Upper lobe of left lung (tissue), 6 donors: ENCODE measurements around the gene KLHL25. TPM values are rescaled to one million over a fixed set of nuclear protein-coding genes. Genes with fewer than 3 reads are reported as not detected.

Source experiments
- ATAC-seq, 2 donors: fragments of 200-7000 bp; cut with Tn5 transposase; one replicate each; pipeline ENCODE4 v1.9.1; 2022; ENCODE audit warnings: mild to moderate bottlenecking in 2 of 2, moderate library complexity in 2 of 2; ENCODE audit not compliant: low FRiP score in 2 of 2
- DNase-seq, 2 donors: peaks; one replicate each; pipeline ENCODE4 v3.0.0-alpha.2; 2019 to 2020
- H3K27ac ChIP-seq, 4 donors: fragments of 200-600 bp; sonication (generic); one replicate each; pipeline ENCODE4 v1.5.1; 2016 to 2019
- H3K27me3 ChIP-seq, 4 donors: fragments of 200-600 bp; sonication (generic); one replicate each; pipeline ENCODE4 v1.5.1; 2017 to 2019
- H3K36me3 ChIP-seq, 4 donors: fragments of 200-600 bp; sonication (generic); one replicate each; pipeline ENCODE4 v1.5.1; 2016 to 2019
- H3K4me1 ChIP-seq, 4 donors: fragments of 200-600 bp; sonication (generic); one replicate each; pipeline ENCODE4 v1.5.1; 2018 to 2019
- H3K4me3 ChIP-seq, 4 donors: fragments of 200-600 bp; sonication (generic); one replicate each; pipeline ENCODE4 v1.5.1; 2017 to 2019; ENCODE audit warnings: mild to moderate bottlenecking in 2 of 4, moderate library complexity in 1 of 4
- H3K9me3 ChIP-seq, 4 donors: fragments of 200-600 bp; sonication (generic); one replicate each; pipeline ENCODE4 v1.5.1; 2018 to 2019
- EP300 ChIP-seq, 4 donors: sonication (generic); formaldehyde crosslinking; IDR thresholded peaks; one replicate each; pipeline ENCODE4 v1.5.1; 2017; ENCODE audit warnings: antibody characterized with exemption in 4 of 4, control low read depth in 2 of 4
- POLR2A ChIP-seq, 4 donors: fragments of 450-650 bp; IDR thresholded peaks; one replicate each; pipeline ENCODE4 v1.5.1; 2016 to 2017; ENCODE audit warnings: antibody characterized with exemption in 4 of 4, mild to moderate bottlenecking in 2 of 4
- POLR2AphosphoS5 ChIP-seq, 2 donors: sonication (generic); formaldehyde crosslinking; IDR thresholded peaks; one replicate each; pipeline ENCODE4 v1.5.1; 2017; ENCODE audit warnings: antibody characterized with exemption in 2 of 2
- WGBS, 2 donors: methylation state at CpG; one replicate each; pipeline ENCODE4 v1.1.5; 2017 to 2018; 5-methylcytosine and 5-hydroxymethylcytosine counted together
- total RNA-seq, 6 donors: library from RNA; depleted of rRNA in 4 of 6; stranded (reverse); fragments of >200 nt in 4 of 6; gene quantifications; one replicate each; pipeline versions ENCODE4 v1.1.0 to v1.2.1, GENCODE V29; 2016 to 2021
- TF ChIP-seq, protein P1 (sequence below), 6 experiments: fragments of 450-650 bp in 4 of 6; fragments of 200-600 bp in 2 of 6; sonication (generic) in 2 of 6; IDR thresholded peaks; one replicate each; pipeline ENCODE4 v1.5.1; 2016 to 2019; ENCODE audit warnings: antibody characterized with exemption in 6 of 6
- donor health status: DM: no; HTN: no; CAD: no; lungs with moderate emphysema.
- donor health status: DM: no; HTN: yes; CAD: no; lungs with severe emphysema.

KLHL25 gene
- total RNA-seq, 6 donors from 2014 or later: 3.0 to 24.1 (median 5.6) TPM

DNA sequence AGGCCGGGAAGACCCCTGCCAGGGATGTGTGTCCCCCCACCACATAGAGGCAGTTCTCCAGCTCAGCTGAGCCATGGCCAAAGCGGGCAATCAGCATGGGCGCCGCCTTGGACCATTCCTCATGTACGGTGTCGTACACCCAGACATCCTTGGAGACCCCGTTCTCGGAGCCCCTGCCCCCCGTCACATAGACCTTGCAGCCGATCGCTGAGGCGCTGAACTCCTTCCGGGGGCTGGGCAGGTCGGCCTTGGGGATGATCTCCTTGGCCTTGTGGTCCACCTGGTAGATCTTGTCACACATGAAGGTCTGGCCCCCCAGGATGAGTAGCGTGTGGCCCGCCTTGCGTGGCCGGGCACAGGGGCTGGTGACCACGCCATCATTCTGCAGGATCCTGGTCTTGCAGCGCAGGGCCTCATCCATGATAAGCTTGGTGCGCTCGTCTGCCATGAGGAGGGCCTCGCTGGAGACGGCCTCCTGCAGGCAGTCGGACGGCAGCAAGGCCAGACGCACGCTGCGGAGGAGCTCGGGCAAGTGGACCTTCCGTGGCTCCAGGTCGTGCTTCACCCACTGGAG lies 26.0 kb downstream of the KLHL25 start:
- Histone ChIP-seq H3K27ac (no peak overlapping the region), H3K9me3 (no peaks in the 10 kb centered on the region), H3K4me3 (no peak overlapping the region), H3K36me3 (peaks cover 0 to 11% (median 0%) of the 10 kb centered on the region in 4 donors), H3K4me1 (peaks cover 7 to 22% (median 17%) of the 10 kb centered on the region in 4 donors), H3K27me3 (no peaks in the 10 kb centered on the region)
- 95% methylated on average over 21 of the region's 32 CpGs; no CpG with 5 or more reads in 1 of the 2 donors for WGBS, 2 donors
- ATAC-seq (no peak), DNase-seq (peak in 1 of 2 donors; percentile 65)
- no peak for TF ChIP-seq POLR2AphosphoS5 (IDR thresholded peaks at IDR 0.05)
- no peak for TF ChIP-seq POLR2A (IDR thresholded peaks at IDR 0.05)
- TF ChIP-seq, protein P1, sequence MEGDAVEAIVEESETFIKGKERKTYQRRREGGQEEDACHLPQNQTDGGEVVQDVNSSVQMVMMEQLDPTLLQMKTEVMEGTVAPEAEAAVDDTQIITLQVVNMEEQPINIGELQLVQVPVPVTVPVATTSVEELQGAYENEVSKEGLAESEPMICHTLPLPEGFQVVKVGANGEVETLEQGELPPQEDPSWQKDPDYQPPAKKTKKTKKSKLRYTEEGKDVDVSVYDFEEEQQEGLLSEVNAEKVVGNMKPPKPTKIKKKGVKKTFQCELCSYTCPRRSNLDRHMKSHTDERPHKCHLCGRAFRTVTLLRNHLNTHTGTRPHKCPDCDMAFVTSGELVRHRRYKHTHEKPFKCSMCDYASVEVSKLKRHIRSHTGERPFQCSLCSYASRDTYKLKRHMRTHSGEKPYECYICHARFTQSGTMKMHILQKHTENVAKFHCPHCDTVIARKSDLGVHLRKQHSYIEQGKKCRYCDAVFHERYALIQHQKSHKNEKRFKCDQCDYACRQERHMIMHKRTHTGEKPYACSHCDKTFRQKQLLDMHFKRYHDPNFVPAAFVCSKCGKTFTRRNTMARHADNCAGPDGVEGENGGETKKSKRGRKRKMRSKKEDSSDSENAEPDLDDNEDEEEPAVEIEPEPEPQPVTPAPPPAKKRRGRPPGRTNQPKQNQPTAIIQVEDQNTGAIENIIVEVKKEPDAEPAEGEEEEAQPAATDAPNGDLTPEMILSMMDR (IDR thresholded peaks at IDR 0.05): no peak
- no peak for TF ChIP-seq EP300 (IDR thresholded peaks at IDR 0.05)

DNA sequence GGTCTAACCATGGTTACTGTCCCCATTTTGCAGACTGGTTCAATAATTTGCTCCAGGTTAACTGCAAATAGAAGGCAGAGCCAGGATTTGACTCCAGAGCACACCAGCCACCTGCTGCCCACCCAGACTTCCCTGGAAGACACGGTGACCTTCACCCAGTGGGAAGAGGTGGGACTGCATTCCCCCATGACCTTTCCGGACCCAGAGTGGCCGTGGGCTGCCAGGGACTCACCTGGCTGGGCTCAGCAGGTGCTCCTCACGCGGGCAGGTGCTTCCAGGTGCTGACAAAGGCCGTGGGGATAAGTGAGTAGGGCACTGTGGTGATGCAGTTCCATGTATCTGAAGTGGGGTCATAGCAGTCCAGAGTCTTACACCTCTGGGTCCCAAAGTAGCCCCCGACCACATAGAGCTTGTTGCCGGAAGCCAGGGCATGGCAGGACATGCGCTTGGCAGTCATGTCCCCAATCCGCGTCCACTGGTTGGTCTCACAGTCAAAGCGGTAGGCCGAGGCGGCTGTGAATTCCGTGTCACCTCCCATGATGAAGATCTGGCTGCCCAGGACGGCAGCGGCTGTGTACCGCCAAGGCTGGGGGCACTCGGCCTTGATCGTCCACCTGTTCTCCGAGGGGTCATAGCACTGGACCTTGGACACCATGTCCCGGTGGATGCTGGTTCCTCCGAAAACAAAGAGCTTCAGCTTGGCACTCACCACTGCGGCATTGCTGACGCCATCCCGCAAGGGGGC lies 26.8 kb downstream of the KLHL25 start:
- ATAC-seq: no peak
- TF ChIP-seq, protein P1 (IDR thresholded peaks at IDR 0.05): no peak
- TF ChIP-seq EP300 (IDR thresholded peaks at IDR 0.05) (no peak), POLR2A (IDR thresholded peaks at IDR 0.05) (no peak), POLR2AphosphoS5 (IDR thresholded peaks at IDR 0.05) (no peak)
- H3K27ac ChIP-seq: no peak overlapping the region
- H3K4me3 ChIP-seq: no peak overlapping the region
- no peaks in the 10 kb centered on the region for H3K9me3 ChIP-seq
- H3K4me1 ChIP-seq: peaks cover 7 to 19% (median 15%) of the 10 kb centered on the region in 4 donors
- H3K36me3 ChIP-seq: peaks cover 0 to 11% (median 0%) of the 10 kb centered on the region in 4 donors
- H3K27me3 ChIP-seq: no peaks in the 10 kb centered on the region
- 93 to 97% methylated on average over 9 to 26 of the region's 26 CpGs for WGBS, 2 donors
- DNase-seq: peak in 1 of 2 donors; percentile 61

DNA sequence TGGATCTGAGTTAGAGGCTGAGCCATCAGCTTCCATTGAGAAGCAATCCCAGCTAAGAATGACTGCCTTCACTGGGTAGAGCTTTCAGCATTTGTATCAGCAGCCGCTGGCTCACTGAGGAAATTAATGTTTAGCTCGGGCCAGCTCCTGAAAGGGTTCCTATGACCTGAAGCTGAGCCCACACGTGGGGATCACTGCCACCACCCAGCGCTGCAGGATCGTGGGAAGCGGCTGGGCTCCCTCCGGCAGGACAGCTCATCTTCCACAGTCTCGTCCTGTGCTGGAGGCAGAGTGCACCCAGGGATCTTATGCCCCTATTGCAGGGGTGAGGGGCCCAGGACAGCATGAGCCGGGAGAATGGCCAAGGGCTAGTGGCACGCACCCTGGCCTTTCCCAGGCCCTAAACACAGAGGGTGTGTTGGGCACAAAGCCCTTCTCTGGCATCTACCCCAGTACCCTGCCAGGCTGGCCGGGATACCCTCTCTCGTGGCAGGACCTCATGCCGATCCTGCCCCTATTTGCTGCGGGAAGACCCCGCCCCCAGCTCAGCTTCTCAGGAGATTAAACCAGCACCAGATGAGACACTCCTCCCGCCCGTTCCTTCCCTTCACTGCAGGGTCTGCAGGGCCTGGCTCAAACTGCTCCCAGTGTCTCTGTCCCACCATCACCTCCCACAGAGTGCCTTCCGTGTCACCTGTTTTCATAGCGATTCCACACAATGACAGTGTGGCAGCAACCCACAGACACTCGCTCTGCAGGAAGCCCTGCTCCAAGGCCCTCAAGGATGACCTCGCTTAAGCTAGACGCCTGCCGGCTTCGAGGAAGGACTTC lies 28.5 kb downstream of the KLHL25 start:
- H3K27me3 ChIP-seq: no peaks in the 10 kb centered on the region
- H3K9me3 ChIP-seq: no peaks in the 10 kb centered on the region
- DNase-seq: peak in 1 of 2 donors; percentile 59
- ATAC-seq: no peak
- no peak overlapping the region for H3K4me3 ChIP-seq
- TF ChIP-seq, protein P1 (IDR thresholded peaks at IDR 0.05): no peak
- TF ChIP-seq EP300 (IDR thresholded peaks at IDR 0.05): no peak
- TF ChIP-seq POLR2AphosphoS5 (IDR thresholded peaks at IDR 0.05): no peak
- TF ChIP-seq POLR2A (IDR thresholded peaks at IDR 0.05): no peak
- peaks cover 0 to 11% (median 0%) of the 10 kb centered on the region in 4 donors for H3K36me3 ChIP-seq
- peaks cover 0 to 2% (median under 1%) of the 10 kb centered on the region in 4 donors for H3K4me1 ChIP-seq
- H3K27ac ChIP-seq: no peak overlapping the region
- WGBS, 2 donors: 94 to 95% methylated on average over 17 to 24 of the region's 24 CpGs

DNA sequence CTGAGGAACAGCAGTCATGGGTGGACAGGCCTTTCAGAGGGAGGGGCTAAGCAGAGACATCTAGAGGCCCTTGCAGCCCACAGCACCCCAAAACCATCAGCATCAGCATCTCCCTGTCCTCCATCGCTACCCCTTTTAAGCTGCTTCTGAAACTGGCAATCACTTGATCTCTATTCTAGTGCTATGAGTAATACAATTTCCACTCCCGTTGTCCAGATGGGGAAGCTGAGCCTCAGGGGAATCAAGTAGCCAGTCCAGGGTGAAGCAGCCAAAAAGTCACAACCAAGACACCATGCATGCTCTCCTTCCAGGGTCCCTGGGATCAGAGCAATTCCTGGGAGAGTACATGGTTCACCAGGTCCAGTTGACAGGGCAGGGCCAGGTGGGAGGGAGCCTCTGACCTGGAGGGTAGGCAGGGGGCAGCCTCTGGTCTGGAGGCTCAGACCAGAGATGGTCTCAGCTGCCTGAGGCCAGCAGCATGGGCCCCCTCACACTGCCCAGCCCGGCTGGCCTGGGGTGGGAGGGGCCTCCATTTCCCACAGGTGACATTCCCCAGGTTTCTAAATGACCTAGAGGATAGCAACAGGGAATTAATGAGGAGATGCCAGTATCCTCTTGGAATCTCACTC lies 30.0 kb downstream of the KLHL25 start:
- Histone ChIP-seq H3K36me3 (peaks cover 0 to 11% (median 0%) of the 10 kb centered on the region in 4 donors), H3K4me1 (no peaks in the 10 kb centered on the region), H3K27ac (peak overlapping the region in 1 of 4 donors; percentile 18), H3K4me3 (no peak overlapping the region), H3K27me3 (no peaks in the 10 kb centered on the region), H3K9me3 (no peaks in the 10 kb centered on the region)
- no peak for TF ChIP-seq EP300 (IDR thresholded peaks at IDR 0.05)
- TF ChIP-seq, protein P1 (IDR thresholded peaks at IDR 0.05): no peak
- TF ChIP-seq POLR2A (IDR thresholded peaks at IDR 0.05): no peak
- ATAC-seq (no peak), DNase-seq (no peak)
- WGBS, 2 donors: 79 to 83% methylated on average over 2 to 3 of the region's 3 CpGs
